ENCODE measurements around the gene ARID1B.

DNA sequence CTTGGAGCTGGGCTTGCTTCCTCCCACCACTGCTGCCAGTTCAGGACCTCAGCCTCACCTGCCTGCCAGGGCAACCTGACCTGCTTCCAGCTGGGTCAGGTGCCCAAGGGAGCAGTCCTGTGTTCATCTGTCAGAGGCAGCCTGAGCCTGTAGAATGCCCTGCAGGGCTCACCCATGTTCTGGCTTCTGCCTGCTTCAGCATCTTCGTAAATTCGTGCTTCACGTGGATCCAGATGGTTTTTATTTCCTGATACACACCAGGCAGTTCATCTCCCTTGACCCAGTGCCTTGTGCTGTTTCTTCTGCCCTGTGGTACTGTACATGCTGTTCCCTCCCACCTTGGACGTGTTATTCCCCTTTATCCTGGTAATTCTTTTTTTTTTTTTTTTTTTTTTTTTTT lies 50.2 kb downstream of the ARID1B start:
- TF ChIP-seq, protein P1, sequence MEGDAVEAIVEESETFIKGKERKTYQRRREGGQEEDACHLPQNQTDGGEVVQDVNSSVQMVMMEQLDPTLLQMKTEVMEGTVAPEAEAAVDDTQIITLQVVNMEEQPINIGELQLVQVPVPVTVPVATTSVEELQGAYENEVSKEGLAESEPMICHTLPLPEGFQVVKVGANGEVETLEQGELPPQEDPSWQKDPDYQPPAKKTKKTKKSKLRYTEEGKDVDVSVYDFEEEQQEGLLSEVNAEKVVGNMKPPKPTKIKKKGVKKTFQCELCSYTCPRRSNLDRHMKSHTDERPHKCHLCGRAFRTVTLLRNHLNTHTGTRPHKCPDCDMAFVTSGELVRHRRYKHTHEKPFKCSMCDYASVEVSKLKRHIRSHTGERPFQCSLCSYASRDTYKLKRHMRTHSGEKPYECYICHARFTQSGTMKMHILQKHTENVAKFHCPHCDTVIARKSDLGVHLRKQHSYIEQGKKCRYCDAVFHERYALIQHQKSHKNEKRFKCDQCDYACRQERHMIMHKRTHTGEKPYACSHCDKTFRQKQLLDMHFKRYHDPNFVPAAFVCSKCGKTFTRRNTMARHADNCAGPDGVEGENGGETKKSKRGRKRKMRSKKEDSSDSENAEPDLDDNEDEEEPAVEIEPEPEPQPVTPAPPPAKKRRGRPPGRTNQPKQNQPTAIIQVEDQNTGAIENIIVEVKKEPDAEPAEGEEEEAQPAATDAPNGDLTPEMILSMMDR (IDR thresholded peaks at IDR 0.05; ENCODE audit: insufficient read depth, low read depth, low read length), result no peak
- no peak for TF ChIP-seq EZH2 (IDR thresholded peaks at IDR 0.05; ENCODE audit: insufficient read depth, low read length)

Data from astrocyte (in vitro differentiated cells and primary cell).